HL-60/S4 treated with retinoic acid at 250 ng/mL for 4 days and 3 days (cell line): ENCODE results near the gene NTMT1.
"Not testable (repeated sequence)": the region's sequence is repeated elsewhere in the genome, so short reads cannot be mapped to it uniquely, and the experiment has no call there.

Experiments used
- in situ Hi-C: fragments of 300-500 bp; cut with MboI; formaldehyde crosslinking; loops from 2 replicates; pipeline ENCODE4 v1.7.0; 2022; ENCODE audit warnings: low sequenced_read_pairs

The NTMT1 gene

GRCh38 chr9:129648092-129648763, 22.3 kb downstream of the NTMT1 start:
- in situ Hi-C loops = no loop called here

- in situ Hi-C loops = no loop called here
Measured at GRCh38 chr9:129648764-129649115, 22.8 kb downstream of the NTMT1 start.

GRCh38 chr9:129649726-129650679, 24.0 kb downstream of the NTMT1 start:
- in situ Hi-C loops = no loop called here

GRCh38 chr9:129650680-129651235, 24.8 kb downstream of the NTMT1 start:
- in situ Hi-C loops = no loop called here

GRCh38 chr9:129653823-129654553, 28.0 kb downstream of the NTMT1 start:
- in situ Hi-C loops = no loop called here

- in situ Hi-C loops = no loop called here
Measured at GRCh38 chr9:129654554-129655040, 28.6 kb downstream of the NTMT1 start.

GRCh38 chr9:129655154-129655553, 29.2 kb downstream of the NTMT1 start:
- in situ Hi-C loops = no loop called here

- in situ Hi-C loops = no loop called here
Measured at GRCh38 chr9:129655696-129656095, 29.7 kb downstream of the NTMT1 start.

GRCh38 chr9:129656795-129657390, 30.9 kb downstream of the NTMT1 start:
- in situ Hi-C loops = no loop called here

GRCh38 chr9:129661029-129661428, 35.1 kb downstream of the NTMT1 start:
- in situ Hi-C loops = no loop called here

GRCh38 chr9:129662239-129662638, 36.3 kb downstream of the NTMT1 start:
- in situ Hi-C loops = not testable (repeated sequence)

GRCh38 chr9:129664746-129665388, 38.9 kb downstream of the NTMT1 start:
- in situ Hi-C loops = no loop called here

- in situ Hi-C loops = no loop called here
Measured at GRCh38 chr9:129665389-129665775, 39.4 kb downstream of the NTMT1 start, which contains the start of gene PRRX2. PRRX2 (plus strand) TSS chr9:129665647; CDS start chr9:129665868, 221 bp downstream.

- in situ Hi-C loops = no loop called here
Measured at GRCh38 chr9:129665814-129666520, 40.0 kb downstream of the NTMT1 start.

- in situ Hi-C loops = no loop called here
Measured at GRCh38 chr9:129666575-129666974, 40.6 kb downstream of the NTMT1 start.

GRCh38 chr9:129667378-129667777, 41.4 kb downstream of the NTMT1 start:
- in situ Hi-C loops = no loop called here

- in situ Hi-C loops = no loop called here
Measured at GRCh38 chr9:129667850-129668249, 41.9 kb downstream of the NTMT1 start.

GRCh38 chr9:129669141-129669718, 43.3 kb downstream of the NTMT1 start:
- in situ Hi-C loops = no loop called here

GRCh38 chr9:129669946-129670345, 44.0 kb downstream of the NTMT1 start:
- in situ Hi-C loops = no loop called here
